ENCODE measurements around the gene ITGB4.

The ITGB4 gene

GRCh38 chr17:75752802-75753513 is 31.7 kb downstream of the ITGB4 start:
- TF ChIP-seq CTCF (IDR thresholded peaks at IDR 0.05; ENCODE audit: borderline replicate concordance, insufficient read depth, low read depth, low read length), result peak; percentile 64
- peak overlapping the region; percentile 60 for H3K4me3 ChIP-seq (ENCODE audit: low read depth, low read length)

GRCh38 chr17:75753514-75754377 is 32.5 kb downstream of the ITGB4 start:
- H3K4me3 ChIP-seq (ENCODE audit: low read depth, low read length), result peak overlapping the region; percentile 60
- peak; percentile 83 for TF ChIP-seq CTCF (IDR thresholded peaks at IDR 0.05; ENCODE audit: borderline replicate concordance, insufficient read depth, low read depth, low read length)

GRCh38 chr17:75754378-75755204 is 33.3 kb downstream of the ITGB4 start:
- H3K4me3 ChIP-seq (ENCODE audit: low read depth, low read length), result no peak overlapping the region

GRCh38 chr17:75755205-75755901 is 34.1 kb downstream of the ITGB4 start:
- no peak for TF ChIP-seq CTCF (IDR thresholded peaks at IDR 0.05; ENCODE audit: borderline replicate concordance, insufficient read depth, low read depth, low read length)
- no peak overlapping the region for H3K4me3 ChIP-seq (ENCODE audit: low read depth, low read length)

More at GRCh38 chr17:75754378-75755204, 33.3 kb downstream of the ITGB4 start:
- no peak for TF ChIP-seq CTCF (IDR thresholded peaks at IDR 0.05; ENCODE audit: borderline replicate concordance, insufficient read depth, low read depth, low read length)

- H3K4me3 ChIP-seq (ENCODE audit: low read depth, low read length), result no peak overlapping the region
- TF ChIP-seq CTCF (IDR thresholded peaks at IDR 0.05; ENCODE audit: borderline replicate concordance, insufficient read depth, low read depth, low read length), result no peak
These were observed 34.7 kb downstream of the ITGB4 start for GRCh38 chr17:75755990-75756389.

GRCh38 chr17:75756451-75757085 is 35.3 kb downstream of the ITGB4 start:
- no peak overlapping the region for H3K4me3 ChIP-seq (ENCODE audit: low read depth, low read length)
- no peak for TF ChIP-seq CTCF (IDR thresholded peaks at IDR 0.05; ENCODE audit: borderline replicate concordance, insufficient read depth, low read depth, low read length)
